CD4-positive, CD25-positive, alpha-beta regulatory T cell (primary cell): ENCODE data around the gene COLQ. TPM values are rescaled to one million over a fixed set of nuclear protein-coding genes. Genes with fewer than 3 reads are reported as not detected.
"Not testable (repeated sequence)": the region's sequence is repeated elsewhere in the genome, so short reads cannot be mapped to it uniquely, and the experiment has no call there.

Experiments used
- ATAC-seq, 2 donors: fragments of 150-1000 bp; cut with Tn5 transposase; one replicate each; pipeline ENCODE4 v1.10.0; 2021; ENCODE audit warnings: low read depth in 2 of 2, moderate number of reproducible peaks in 2 of 2, moderate library complexity in 1 of 2
- DNase-seq, 3 donors: peaks; one replicate each; pipeline versions ENCODE4 v3.0.0 to v3.0.0-alpha.2; 2012 to 2022; ENCODE audit warnings: mixed read lengths in 1 of 3
- H3K27ac ChIP-seq: one replicate; pipeline ENCODE4 v1.7.0; 2013; ENCODE audit warnings: mild to moderate bottlenecking, low read length; ENCODE audit not compliant: insufficient read depth, poor library complexity, severe bottlenecking
- H3K27me3 ChIP-seq: one replicate; pipeline ENCODE4 v1.7.0; 2013; ENCODE audit warnings: low read length; ENCODE audit not compliant: control insufficient read depth, insufficient read depth
- H3K36me3 ChIP-seq: one replicate; pipeline ENCODE4 v1.7.0; 2013; ENCODE audit warnings: mild to moderate bottlenecking, low read length, moderate library complexity; ENCODE audit not compliant: control insufficient read depth, insufficient read depth
- H3K4me1 ChIP-seq: 2 replicates; pipeline ENCODE4 v1.7.0; 2013; ENCODE audit warnings: mild to moderate bottlenecking, low read length; ENCODE audit not compliant: insufficient read depth, control insufficient read depth, poor library complexity, severe bottlenecking
- H3K4me3 ChIP-seq: one replicate; pipeline ENCODE4 v1.7.0; 2013; ENCODE audit warnings: low read depth, mild to moderate bottlenecking, low read length, moderate library complexity
- H3K9me3 ChIP-seq, 2 experiments: 1 replicate in 1 of 2; 2 replicates in 1 of 2; pipeline ENCODE4 v1.7.0; 2013; ENCODE audit warnings: low read length in 2 of 2, mild to moderate bottlenecking in 1 of 2, moderate library complexity in 1 of 2; ENCODE audit not compliant: control insufficient read depth in 2 of 2
- H3K27ac Mint-ChIP-seq, 3 donors: one replicate each; pipeline ENCODE4 v1.8.0; 2020 to 2022; ENCODE audit warnings: mild to moderate bottlenecking in 3 of 3, mixed read lengths in 3 of 3, moderate library complexity in 2 of 3
- H3K27me3 Mint-ChIP-seq: one replicate; pipeline ENCODE4 v1.8.0; 2022; ENCODE audit warnings: mild to moderate bottlenecking, mixed read lengths
- H3K36me3 Mint-ChIP-seq: one replicate; pipeline ENCODE4 v1.8.0; 2020; ENCODE audit warnings: mixed read lengths
- H3K4me1 Mint-ChIP-seq, 4 donors: one replicate each; pipeline ENCODE4 v1.8.0; 2020 to 2022; ENCODE audit warnings: mixed read lengths in 4 of 4, mild to moderate bottlenecking in 1 of 4
- H3K4me3 Mint-ChIP-seq, 4 donors: one replicate each; pipeline ENCODE4 v1.8.0; 2020 to 2022; ENCODE audit warnings: mild to moderate bottlenecking in 4 of 4, mixed read lengths in 4 of 4, moderate library complexity in 3 of 4
- H3K9me3 Mint-ChIP-seq, 7 donors: one replicate each; pipeline ENCODE4 v1.8.0; 2020 to 2022; ENCODE audit warnings: mixed read lengths in 7 of 7, mild to moderate bottlenecking in 3 of 7, moderate library complexity in 2 of 7
- polyA plus RNA-seq, 4 donors: library from polyadenylated mRNA; unstranded; fragments of 300-500 nt; fragmentation: Illumina TruSeq; gene quantifications; one replicate each; pipeline ENCODE4 v1.2.3, GENCODE V29; 2021
- total RNA-seq: library from RNA; stranded (reverse); gene quantifications from one replicate; pipeline ENCODE4 v1.2.3, GENCODE V29; 2022

The COLQ gene
- total and polyA plus RNA-seq, 5 donors from 2014 or later = 0.60 to 5.1 (median 1.0) TPM

DNA sequence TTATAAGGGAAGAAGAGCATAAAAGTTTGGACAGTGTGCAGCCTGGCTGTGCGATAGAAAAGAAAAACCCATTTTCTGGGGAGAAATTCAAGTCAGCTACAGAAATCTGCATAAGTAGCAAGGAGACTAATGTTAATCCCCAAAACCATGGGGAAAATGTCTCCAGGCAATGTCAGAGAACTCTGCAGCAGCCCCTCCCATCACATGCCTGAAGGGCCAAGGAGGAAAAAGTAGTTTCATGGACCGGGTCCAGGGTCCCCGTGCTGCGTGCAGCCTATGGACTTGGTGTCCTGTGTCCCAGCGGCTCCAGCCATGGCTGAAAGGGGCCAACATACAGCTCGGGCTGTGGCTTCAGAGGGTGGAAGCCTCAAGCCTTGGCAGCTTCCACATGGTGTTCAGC lies 28.3 kb upstream of the COLQ start:
- peaks cover under 1 to 16% (median 10%) of the 10 kb centered on the region in 4 donors for H3K4me1 Mint-ChIP-seq
- no peak for DNase-seq
- H3K27ac Mint-ChIP-seq = no peak overlapping the region
- no peak overlapping the region for H3K27ac ChIP-seq
- no peaks in the 10 kb centered on the region for H3K9me3 ChIP-seq
- peaks cover 0 to 13% (median 6%) of the 10 kb centered on the region in 7 donors for H3K9me3 Mint-ChIP-seq
- H3K27me3 Mint-ChIP-seq = no peaks in the 10 kb centered on the region
- no peak overlapping the region for H3K4me3 ChIP-seq
- no peaks in the 10 kb centered on the region for H3K4me1 ChIP-seq
- no peak for ATAC-seq
- no peaks in the 10 kb centered on the region for H3K36me3 ChIP-seq
- peaks cover 45% of the 10 kb centered on the region for H3K36me3 Mint-ChIP-seq
- H3K4me3 Mint-ChIP-seq = no peak overlapping the region
- no peaks in the 10 kb centered on the region for H3K27me3 ChIP-seq

DNA sequence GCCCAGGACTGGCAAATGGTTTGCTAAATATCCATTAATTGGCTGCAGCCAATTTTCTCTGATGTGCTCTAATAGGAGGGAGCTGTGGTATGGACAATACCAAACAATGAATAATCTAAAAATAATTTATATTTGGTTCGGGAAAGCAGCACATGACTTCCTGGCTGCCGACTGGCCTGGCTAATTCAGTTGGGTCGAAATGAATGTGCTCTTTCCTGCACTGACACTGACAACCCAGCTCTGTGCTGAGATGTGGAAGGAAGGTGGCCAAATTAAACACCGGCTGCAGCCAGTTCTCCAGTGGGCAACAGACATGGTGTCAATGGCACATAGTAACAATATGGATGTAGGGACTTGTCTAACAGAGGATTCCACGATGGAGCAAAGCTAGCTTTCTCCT lies 21.1 kb upstream of the COLQ start:
- DNase-seq (no peak), ATAC-seq (no peak)
- no peak overlapping the region for H3K4me3 Mint-ChIP-seq
- peak overlapping the region in 1 of 3 donors; percentile 26 for H3K27ac Mint-ChIP-seq
- H3K27me3 Mint-ChIP-seq = no peaks in the 10 kb centered on the region
- Histone ChIP-seq H3K27ac (no peak overlapping the region), H3K36me3 (no peaks in the 10 kb centered on the region), H3K4me1 (peaks cover 27% of the 10 kb centered on the region), H3K4me3 (no peak overlapping the region), H3K9me3 (no peaks in the 10 kb centered on the region), H3K27me3 (no peaks in the 10 kb centered on the region)
- H3K4me1 Mint-ChIP-seq = peaks cover 13 to 42% (median 32%) of the 10 kb centered on the region in 4 donors
- H3K36me3 Mint-ChIP-seq = peaks cover 21% of the 10 kb centered on the region
- peaks cover 0 to 13% (median 6%) of the 10 kb centered on the region in 7 donors for H3K9me3 Mint-ChIP-seq

DNA sequence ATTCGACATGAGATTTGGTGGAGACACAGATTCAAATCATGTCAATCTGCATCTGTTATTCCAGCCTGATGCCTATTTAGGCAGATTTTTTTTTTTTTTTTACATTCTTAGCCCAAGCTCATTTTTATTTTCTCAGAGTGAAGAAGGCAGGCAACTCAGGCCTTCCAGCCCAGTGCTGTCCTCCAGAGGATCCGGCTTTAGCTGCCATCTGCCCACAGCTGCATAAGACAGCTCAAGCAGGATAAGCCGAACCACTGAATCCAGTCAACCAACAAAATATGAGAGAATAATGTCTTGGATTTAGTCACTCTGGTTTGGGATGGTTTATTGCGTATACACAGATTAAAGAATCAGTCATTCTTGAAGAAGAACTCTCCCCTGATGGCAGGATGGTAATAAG lies 19.9 kb upstream of the COLQ start:
- Histone ChIP-seq H3K9me3 (no peaks in the 10 kb centered on the region), H3K27me3 (no peaks in the 10 kb centered on the region), H3K36me3 (no peaks in the 10 kb centered on the region), H3K4me1 (peaks cover 40% of the 10 kb centered on the region), H3K27ac (no peak overlapping the region), H3K4me3 (no peak overlapping the region)
- DNase-seq (no peak), ATAC-seq (no peak)
- peaks cover 0 to 9% (median 2%) of the 10 kb centered on the region in 7 donors for H3K9me3 Mint-ChIP-seq
- no peaks in the 10 kb centered on the region for H3K27me3 Mint-ChIP-seq
- H3K27ac Mint-ChIP-seq = peak overlapping the region in 2 of 3 donors; percentile 85 to 88
- peaks cover 16% of the 10 kb centered on the region for H3K36me3 Mint-ChIP-seq
- H3K4me3 Mint-ChIP-seq = no peak overlapping the region
- peaks cover 21 to 54% (median 43%) of the 10 kb centered on the region in 4 donors for H3K4me1 Mint-ChIP-seq

DNA sequence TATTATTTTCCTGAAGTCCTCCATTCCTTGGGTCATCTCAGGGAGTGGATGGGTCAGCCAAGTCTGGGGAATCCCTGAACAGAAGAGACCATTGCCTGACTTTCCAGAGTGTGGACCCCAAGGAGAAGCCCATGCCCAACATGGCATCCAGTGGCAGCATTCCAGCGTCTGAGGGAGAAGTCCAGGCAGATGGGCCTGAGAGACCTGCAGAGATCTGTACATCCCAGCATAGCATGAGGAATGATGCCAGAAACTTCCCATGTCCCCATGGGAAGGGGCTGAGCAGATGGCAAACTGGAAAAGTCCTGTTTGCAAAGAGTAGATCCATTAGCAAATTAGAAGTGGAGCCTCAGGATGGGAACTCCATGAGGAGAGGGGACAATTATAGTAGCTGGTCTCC lies 17.6 kb upstream of the COLQ start:
- Histone ChIP-seq H3K4me3 (no peak overlapping the region), H3K27me3 (no peaks in the 10 kb centered on the region), H3K36me3 (no peaks in the 10 kb centered on the region), H3K9me3 (no peaks in the 10 kb centered on the region), H3K4me1 (peaks cover 56% of the 10 kb centered on the region), H3K27ac (no peak overlapping the region)
- no peaks in the 10 kb centered on the region for H3K27me3 Mint-ChIP-seq
- H3K9me3 Mint-ChIP-seq = peaks cover 0 to 1% (median 0%) of the 10 kb centered on the region in 7 donors
- no peak for ATAC-seq
- H3K4me1 Mint-ChIP-seq = peaks cover 27 to 69% (median 49%) of the 10 kb centered on the region in 4 donors
- no peak for DNase-seq
- H3K27ac Mint-ChIP-seq = peak overlapping the region; percentile 57 to 99 (median 90)
- H3K36me3 Mint-ChIP-seq = peaks cover 10% of the 10 kb centered on the region
- peak overlapping the region in 3 of 4 donors; percentile 3 to 64 (median 33) for H3K4me3 Mint-ChIP-seq

DNA sequence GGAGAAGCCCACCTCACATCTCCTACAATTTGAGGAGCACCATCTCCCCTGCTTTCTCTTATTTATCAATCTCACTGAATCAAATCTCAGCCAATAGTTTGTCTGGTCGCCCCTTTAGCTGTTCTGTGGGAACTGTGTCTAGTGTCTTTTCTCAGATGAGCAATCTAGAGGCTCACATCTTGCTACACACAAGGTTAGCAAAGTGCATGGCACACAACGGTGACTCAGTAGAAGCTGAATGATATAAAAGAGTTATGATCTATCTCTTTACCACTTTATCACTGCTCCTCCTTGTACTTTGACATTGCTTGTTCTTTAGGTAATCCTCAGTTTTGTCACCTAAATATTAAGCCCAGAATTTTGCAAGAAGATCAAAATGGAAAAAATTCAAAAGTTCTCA lies 16.8 kb upstream of the COLQ start:
- Mint-ChIP-seq H3K36me3 (peaks cover 10% of the 10 kb centered on the region), H3K4me3 (peak overlapping the region in 3 of 4 donors; percentile 33 to 73 (median 66)), H3K4me1 (peaks cover 27 to 69% (median 46%) of the 10 kb centered on the region in 4 donors), H3K27ac (peak overlapping the region; percentile 57 to 99 (median 90)), H3K9me3 (no peaks in the 10 kb centered on the region), H3K27me3 (no peaks in the 10 kb centered on the region)
- no peak overlapping the region for H3K4me3 ChIP-seq
- H3K9me3 ChIP-seq = no peaks in the 10 kb centered on the region
- peaks cover 56% of the 10 kb centered on the region for H3K4me1 ChIP-seq
- peak in 1 of 3 donors; percentile 18 for DNase-seq
- H3K27me3 ChIP-seq = no peaks in the 10 kb centered on the region
- ATAC-seq = no peak
- H3K27ac ChIP-seq = no peak overlapping the region
- no peaks in the 10 kb centered on the region for H3K36me3 ChIP-seq

DNA sequence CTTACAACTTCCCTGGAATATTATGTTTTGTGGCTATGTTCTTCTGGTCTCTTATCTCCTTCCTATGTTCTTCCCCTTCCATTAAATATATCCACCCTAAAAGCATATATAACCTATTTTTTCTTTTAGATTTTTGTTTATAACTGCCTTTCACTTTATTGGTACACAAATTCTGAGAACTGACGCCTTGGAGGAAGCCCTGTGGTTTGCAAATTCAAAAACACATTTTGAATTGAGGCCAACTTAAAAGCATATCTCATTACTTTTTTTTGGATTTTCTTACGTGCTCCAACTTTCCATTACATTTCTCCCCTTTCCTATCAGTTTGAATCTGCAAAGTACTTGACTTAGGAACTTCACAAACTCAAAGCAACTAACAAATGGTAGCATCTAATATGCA lies 15.3 kb upstream of the COLQ start:
- peaks cover 10% of the 10 kb centered on the region for H3K36me3 Mint-ChIP-seq
- H3K4me3 Mint-ChIP-seq = peak overlapping the region; percentile 55 to 95 (median 70)
- H3K27ac ChIP-seq = peak overlapping the region; percentile 66

DNA sequence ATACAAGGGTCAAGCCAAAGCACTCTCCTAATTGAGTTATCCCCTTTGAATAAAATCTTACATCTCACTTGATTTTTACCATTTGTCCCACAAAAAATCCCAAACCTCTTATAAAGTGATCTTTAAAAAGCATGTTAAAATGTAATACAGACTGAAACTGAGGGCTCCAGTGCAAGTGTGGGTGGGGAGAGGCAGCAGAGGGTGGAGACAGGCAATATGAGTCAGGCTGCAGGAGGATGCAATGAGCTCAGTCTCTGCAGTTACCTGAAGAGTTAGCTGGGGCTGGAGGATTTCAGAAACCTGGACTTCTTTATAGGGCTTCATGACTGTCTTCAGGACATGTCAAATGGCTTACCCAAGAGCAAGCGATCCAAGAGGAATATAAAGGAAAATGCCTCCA lies 14.2 kb upstream of the COLQ start:
- Mint-ChIP-seq H3K4me3 (peak overlapping the region; percentile 55 to 84 (median 62)), H3K4me1 (peaks cover 27 to 65% (median 39%) of the 10 kb centered on the region in 4 donors), H3K9me3 (peaks cover 0 to 3% (median 0%) of the 10 kb centered on the region in 7 donors), H3K27ac (peak overlapping the region; percentile 81 to 99 (median 90)), H3K36me3 (peaks cover 10% of the 10 kb centered on the region), H3K27me3 (no peaks in the 10 kb centered on the region)
- peaks cover 56% of the 10 kb centered on the region for H3K4me1 ChIP-seq
- H3K9me3 ChIP-seq = no peaks in the 10 kb centered on the region
- peak overlapping the region; percentile 76 for H3K4me3 ChIP-seq
- no peaks in the 10 kb centered on the region for H3K36me3 ChIP-seq
- no peaks in the 10 kb centered on the region for H3K27me3 ChIP-seq
- DNase-seq (peak in 1 of 3 donors; percentile 87), ATAC-seq (peak; percentile 98 to 99)
- peak overlapping the region; percentile 66 for H3K27ac ChIP-seq

More for the DNA sequence above, 15.3 kb upstream of the COLQ start:
- Mint-ChIP-seq H3K27ac (peak overlapping the region; percentile 76 to 99 (median 90)), H3K4me1 (peaks cover 27 to 68% (median 45%) of the 10 kb centered on the region in 4 donors), H3K27me3 (no peaks in the 10 kb centered on the region), H3K9me3 (peaks cover 0 to 3% (median 0%) of the 10 kb centered on the region in 7 donors)
- ATAC-seq (peak; percentile 27 to 29), DNase-seq (peak in 1 of 3 donors; percentile 82)
- Histone ChIP-seq H3K4me1 (peaks cover 56% of the 10 kb centered on the region), H3K27me3 (no peaks in the 10 kb centered on the region), H3K9me3 (no peaks in the 10 kb centered on the region), H3K4me3 (peak overlapping the region; percentile 76), H3K36me3 (no peaks in the 10 kb centered on the region)

DNA sequence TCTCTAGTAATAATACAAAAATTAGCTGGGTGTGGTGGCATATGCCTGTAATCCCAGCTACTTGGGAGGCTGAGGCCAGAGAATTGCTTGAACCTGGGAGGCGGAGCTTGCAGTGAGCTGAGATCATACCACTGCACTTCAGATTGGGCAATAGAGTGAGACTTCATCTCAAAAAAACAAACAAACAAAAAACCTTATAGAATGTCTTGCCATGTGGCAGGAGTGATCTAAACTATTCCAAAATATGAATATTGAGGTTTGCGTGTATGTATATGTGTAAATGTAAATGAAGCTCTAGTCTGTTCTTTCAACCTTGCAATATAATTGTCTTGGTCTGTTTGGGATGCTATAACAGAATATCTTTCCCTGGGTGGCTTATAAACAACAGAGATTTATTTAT lies 11.1 kb upstream of the COLQ start:
- not testable (repeated sequence) for H3K4me3 Mint-ChIP-seq, H3K9me3 Mint-ChIP-seq

More for the DNA sequence above, 11.1 kb upstream of the COLQ start:
- not testable (repeated sequence) for H3K27ac ChIP-seq, DNase-seq, H3K27me3 Mint-ChIP-seq, H3K4me3 ChIP-seq, H3K36me3 ChIP-seq, ATAC-seq, H3K9me3 ChIP-seq, H3K36me3 Mint-ChIP-seq, H3K27me3 ChIP-seq
- H3K4me1 ChIP-seq = peaks cover 51% of the 10 kb centered on the region
- Mint-ChIP-seq H3K27ac (peak overlapping the region in 2 of 3 donors; percentile 31 to 85), H3K4me1 (peaks cover 32 to 66% (median 41%) of the 10 kb centered on the region in 4 donors)
